Vagina (tissue), 2 donors: Measurements from ENCODE around the gene NADK2. TPM values are rescaled to one million over a fixed set of nuclear protein-coding genes. Genes with fewer than 3 reads are reported as not detected.
A peak's percentile ranks its signal among the peaks of the same experiment; 100 is the strongest.

ENCODE experiments used
- DNase-seq, 2 donors: peaks; one replicate each; pipeline ENCODE4 v3.0.0-alpha.2; 2017; ENCODE audit errors: extremely low spot score in 2 of 2
- H3K27ac ChIP-seq: fragments of 200-600 bp; sonication (generic); one replicate; pipeline ENCODE4 v1.5.1; 2019
- H3K27me3 ChIP-seq: fragments of 200-600 bp; sonication (generic); one replicate; pipeline ENCODE4 v1.5.1; 2019
- H3K36me3 ChIP-seq, 2 donors: fragments of 200-600 bp; sonication (generic); one replicate each; pipeline ENCODE4 v1.5.1; 2017 to 2019
- H3K4me1 ChIP-seq: fragments of 200-600 bp; sonication (generic); one replicate; pipeline ENCODE4 v1.5.1; 2019
- H3K4me3 ChIP-seq, 2 donors: fragments of 200-600 bp; sonication (generic); 1 replicate in 1 of 2; 2 replicates in 1 of 2; pipeline ENCODE4 v1.5.1; 2016 to 2019
- H3K9me3 ChIP-seq: fragments of 200-600 bp; sonication (generic); one replicate; pipeline ENCODE4 v1.5.1; 2019
- POLR2A ChIP-seq, 2 donors: fragments of 450-650 bp; IDR thresholded peaks; one replicate each; pipeline ENCODE4 v1.6.1; 2017; ENCODE audit warnings: antibody characterized with exemption in 2 of 2, mild to moderate bottlenecking in 2 of 2, moderate library complexity in 2 of 2
- POLR2AphosphoS5 ChIP-seq, 2 donors: sonication (generic); formaldehyde crosslinking; IDR thresholded peaks; one replicate each; pipeline ENCODE4 v1.9.0; 2017; ENCODE audit warnings: antibody characterized with exemption in 2 of 2, mild to moderate bottlenecking in 2 of 2, low read depth in 1 of 2; ENCODE audit not compliant: insufficient read depth in 1 of 2
- intact Hi-C: fragments of 100-400 bp; cut with DNase I; formaldehyde crosslinking; loops from one replicate; pipeline ENCODE4 v1.15.1; 2023
- total RNA-seq: library from RNA; depleted of rRNA; stranded (reverse); fragments of >200 nt; gene quantifications from one replicate; pipeline ENCODE4 v1.2.3, GENCODE V29; 2016
- TF ChIP-seq, protein P1 (sequence below), 3 experiments: fragments of 450-650 bp in 2 of 3; fragments of 200-600 bp in 1 of 3; sonication (generic) in 1 of 3; IDR thresholded peaks; one replicate each; pipeline ENCODE4 v1.5.1; 2017 to 2019; ENCODE audit warnings: antibody characterized with exemption in 3 of 3, mild to moderate bottlenecking in 2 of 3, moderate library complexity in 2 of 3

Gene NADK2
- total RNA-seq, 1 donor from 2014 or later, result 9.6 TPM

DNA sequence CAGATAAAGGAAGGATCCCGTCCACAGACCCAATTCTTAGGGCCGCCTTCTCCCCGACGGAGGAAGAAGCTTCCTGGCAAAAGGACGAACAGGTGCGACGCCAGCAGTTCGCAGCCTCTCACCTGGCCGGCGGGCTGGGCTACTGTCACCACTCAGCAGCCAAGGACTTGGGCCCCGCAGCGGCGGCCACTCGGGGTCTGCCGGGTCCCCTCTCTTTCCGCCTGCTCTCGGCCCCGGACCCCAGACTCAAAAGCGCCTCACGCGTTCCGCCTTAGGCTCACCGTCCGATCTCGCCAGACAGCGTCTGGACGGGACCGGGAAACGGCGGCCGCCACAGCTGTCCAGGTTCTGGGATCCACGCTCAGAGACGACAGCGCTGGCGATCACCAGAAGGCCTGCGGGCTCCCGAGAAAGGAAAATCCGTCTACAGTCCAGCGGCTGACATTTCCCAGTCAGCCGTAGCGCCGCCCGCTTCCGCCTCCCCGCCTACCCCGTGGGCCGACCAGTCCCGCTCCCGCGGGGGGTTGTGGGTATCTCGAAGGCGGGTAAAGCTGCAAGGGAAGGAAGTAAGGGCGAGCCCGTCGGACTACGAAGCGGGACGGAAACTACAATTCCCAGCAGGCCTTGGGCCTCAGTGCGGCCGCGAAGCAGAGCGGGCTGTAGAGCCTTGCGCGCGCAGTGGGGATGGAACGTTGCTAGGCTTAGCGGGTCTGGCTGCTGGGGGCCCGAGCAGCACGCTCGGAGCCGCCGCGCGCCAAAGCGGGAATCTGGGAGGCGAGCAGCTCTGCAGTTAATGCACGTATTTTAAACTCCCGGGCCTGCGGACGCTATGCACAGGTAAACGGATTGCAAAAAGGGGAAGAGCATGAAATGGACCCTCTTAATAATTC is 90.0 kb downstream of the NADK2 start, which contains the start of the genes LMBRD2 and SKP2:
Gene LMBRD2 (minus strand): TSS at position 454 of the 890 bp plus-strand sequence. CDS start 8,538 bp downstream, outside the sequence.
Gene SKP2 (plus strand): TSS at position 678 of the 890 bp plus-strand sequence. CDS start 152 bp downstream, at position 830.
- no peaks in the 10 kb centered on the region for H3K27me3 ChIP-seq
- intact Hi-C loops, result loop anchor here (1.0 kb wide), 1 partner anchor 90 kb away; the partner anchor contains the start of gene NADK2
- H3K9me3 ChIP-seq, result no peaks in the 10 kb centered on the region
- peaks cover 44% of the 10 kb centered on the region for H3K4me1 ChIP-seq
- no peaks in the 10 kb centered on the region for H3K36me3 ChIP-seq
- DNase-seq, result peak in 1 of 2 donors; percentile 96
- H3K4me3 ChIP-seq, result peak within 1 kb of the TSS; percentile 80 to 98
- H3K27ac ChIP-seq, result peak within 1 kb of the TSS; percentile 79
- TF ChIP-seq, protein P1, sequence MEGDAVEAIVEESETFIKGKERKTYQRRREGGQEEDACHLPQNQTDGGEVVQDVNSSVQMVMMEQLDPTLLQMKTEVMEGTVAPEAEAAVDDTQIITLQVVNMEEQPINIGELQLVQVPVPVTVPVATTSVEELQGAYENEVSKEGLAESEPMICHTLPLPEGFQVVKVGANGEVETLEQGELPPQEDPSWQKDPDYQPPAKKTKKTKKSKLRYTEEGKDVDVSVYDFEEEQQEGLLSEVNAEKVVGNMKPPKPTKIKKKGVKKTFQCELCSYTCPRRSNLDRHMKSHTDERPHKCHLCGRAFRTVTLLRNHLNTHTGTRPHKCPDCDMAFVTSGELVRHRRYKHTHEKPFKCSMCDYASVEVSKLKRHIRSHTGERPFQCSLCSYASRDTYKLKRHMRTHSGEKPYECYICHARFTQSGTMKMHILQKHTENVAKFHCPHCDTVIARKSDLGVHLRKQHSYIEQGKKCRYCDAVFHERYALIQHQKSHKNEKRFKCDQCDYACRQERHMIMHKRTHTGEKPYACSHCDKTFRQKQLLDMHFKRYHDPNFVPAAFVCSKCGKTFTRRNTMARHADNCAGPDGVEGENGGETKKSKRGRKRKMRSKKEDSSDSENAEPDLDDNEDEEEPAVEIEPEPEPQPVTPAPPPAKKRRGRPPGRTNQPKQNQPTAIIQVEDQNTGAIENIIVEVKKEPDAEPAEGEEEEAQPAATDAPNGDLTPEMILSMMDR (IDR thresholded peaks at IDR 0.05), result peak in 1 of 3 experiments; percentile 23
- TF ChIP-seq POLR2AphosphoS5 (IDR thresholded peaks at IDR 0.05; ENCODE audit: insufficient read depth in 1 of 2, low read depth in 1 of 2) (peak; percentile 90 to 99), POLR2A (IDR thresholded peaks at IDR 0.05) (no peak)

DNA sequence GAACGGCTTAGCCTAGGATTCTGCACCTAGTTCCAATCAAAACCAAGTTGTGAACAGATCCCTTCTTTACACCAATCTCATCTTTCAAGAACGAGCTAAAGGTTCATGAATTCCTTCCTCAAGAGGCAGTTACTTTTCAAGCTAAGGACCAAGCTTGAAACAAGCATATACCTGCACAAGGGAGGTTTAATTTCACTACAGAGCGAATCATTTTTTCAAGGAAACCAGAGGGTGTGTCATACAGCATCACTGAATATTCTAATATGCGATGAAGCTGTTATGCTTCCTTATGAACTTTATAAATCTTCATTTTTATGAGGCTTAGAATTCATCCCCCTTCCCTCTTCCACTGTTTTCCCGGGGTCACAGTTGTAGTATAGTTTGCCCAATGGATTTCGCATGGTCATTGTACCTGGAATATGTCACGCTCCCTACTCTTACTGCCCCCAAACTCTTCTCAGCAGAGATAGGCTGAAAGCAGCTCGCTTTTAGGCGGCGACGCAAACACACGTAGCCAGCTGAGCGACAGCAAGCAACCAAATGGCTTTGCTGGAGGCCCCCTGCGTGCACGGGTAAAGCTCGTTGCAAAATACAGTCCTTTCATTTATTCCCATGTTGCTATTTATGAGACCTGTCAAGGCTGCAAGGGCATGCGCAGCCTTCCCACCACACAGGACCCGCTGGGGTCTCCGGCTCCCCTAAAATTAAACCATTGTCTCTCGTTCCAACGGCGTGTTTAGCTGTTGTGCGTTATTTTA is 90.9 kb downstream of the NADK2 start:
- Histone ChIP-seq H3K27me3 (no peaks in the 10 kb centered on the region), H3K36me3 (no peaks in the 10 kb centered on the region), H3K27ac (peak overlapping the region; percentile 79), H3K4me1 (peaks cover 35% of the 10 kb centered on the region), H3K9me3 (no peaks in the 10 kb centered on the region), H3K4me3 (peak overlapping the region; percentile 80 to 98)
- TF ChIP-seq POLR2A (IDR thresholded peaks at IDR 0.05) (no peak), POLR2AphosphoS5 (IDR thresholded peaks at IDR 0.05; ENCODE audit: insufficient read depth in 1 of 2, low read depth in 1 of 2) (no peak)
- TF ChIP-seq, protein P1 (IDR thresholded peaks at IDR 0.05), result no peak
- intact Hi-C loops, result loop anchor here (1.0 kb wide), 1 partner anchor 90 kb away; the partner anchor contains the start of gene NADK2
- DNase-seq, result no peak

DNA sequence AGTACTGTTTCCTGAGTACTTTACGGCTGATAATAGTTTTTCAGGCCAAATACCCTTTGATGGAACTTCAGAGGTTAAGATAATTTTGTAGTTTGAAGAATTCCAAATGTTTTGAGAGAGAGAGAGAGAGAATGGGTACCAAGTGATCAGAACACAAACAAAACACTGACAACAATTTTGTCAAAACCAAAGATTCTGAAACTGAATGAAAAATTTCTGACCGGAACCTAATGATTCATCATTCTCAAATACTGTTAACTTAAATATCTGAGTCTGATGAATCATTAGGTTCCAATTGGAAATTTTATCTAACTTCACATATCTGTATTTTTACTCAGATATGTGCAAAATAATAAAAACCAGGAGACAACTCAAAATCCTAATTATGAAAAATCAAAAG is 94.0 kb downstream of the NADK2 start:
- Histone ChIP-seq H3K9me3 (no peaks in the 10 kb centered on the region), H3K36me3 (peaks cover 0 to 4% of the 10 kb centered on the region in 2 donors), H3K27me3 (no peaks in the 10 kb centered on the region), H3K4me3 (no peak overlapping the region), H3K4me1 (peaks cover 13% of the 10 kb centered on the region), H3K27ac (no peak overlapping the region)
- DNase-seq, result no peak
- TF ChIP-seq POLR2A (IDR thresholded peaks at IDR 0.05), result no peak
- TF ChIP-seq, protein P1 (IDR thresholded peaks at IDR 0.05), result no peak
- no peak for TF ChIP-seq POLR2AphosphoS5 (IDR thresholded peaks at IDR 0.05; ENCODE audit: insufficient read depth in 1 of 2, low read depth in 1 of 2)
- intact Hi-C loops, result no loop called here

DNA sequence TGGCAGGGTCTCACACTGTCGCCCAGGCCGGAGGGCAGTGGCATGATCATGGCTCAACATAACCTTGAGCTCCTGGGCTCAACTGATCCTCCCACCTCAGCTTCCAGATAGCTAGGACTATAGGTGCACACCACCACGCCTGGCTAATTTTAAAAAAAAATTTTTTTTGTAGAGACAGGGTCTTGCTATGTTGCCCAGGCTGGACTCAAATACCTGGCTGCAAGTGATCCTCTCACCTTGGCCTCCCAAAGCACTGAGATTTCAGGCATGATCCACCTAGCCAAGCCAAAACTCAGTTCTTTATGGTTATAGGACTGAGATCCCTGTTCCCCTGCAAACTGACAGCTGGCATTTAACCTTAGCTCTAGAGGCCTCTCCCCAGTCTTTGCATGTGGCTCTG is 95.3 kb downstream of the NADK2 start:
- TF ChIP-seq, protein P1 (IDR thresholded peaks at IDR 0.05), result no peak
- no peak for TF ChIP-seq POLR2A (IDR thresholded peaks at IDR 0.05)
- TF ChIP-seq POLR2AphosphoS5 (IDR thresholded peaks at IDR 0.05; ENCODE audit: insufficient read depth in 1 of 2, low read depth in 1 of 2), result no peak
- no peak overlapping the region for H3K27ac ChIP-seq
- intact Hi-C loops, result no loop called here
- H3K9me3 ChIP-seq, result no peaks in the 10 kb centered on the region
- H3K36me3 ChIP-seq, result peaks cover 0 to 9% of the 10 kb centered on the region in 2 donors
- no peak overlapping the region for H3K4me3 ChIP-seq
- no peaks in the 10 kb centered on the region for H3K27me3 ChIP-seq
- no peak for DNase-seq
- peaks cover 11% of the 10 kb centered on the region for H3K4me1 ChIP-seq
